ENCODE results near the gene BCS1L.
"Not testable (repeated sequence)": the region's sequence is repeated elsewhere in the genome, so short reads cannot be mapped to it uniquely, and the experiment has no call there.

The BCS1L gene

GRCh38 chr2:218659988-218660358 is 490 bp downstream of the BCS1L start:
- FAIRE-seq = no peak
- no peak for DNase-seq (ENCODE audit: low spot score)

GRCh38 chr2:218662377-218662776 is 2.9 kb downstream of the BCS1L start:
- FAIRE-seq (no peak), DNase-seq (ENCODE audit: low spot score) (no peak)

- no peak for FAIRE-seq
- no peak for DNase-seq (ENCODE audit: low spot score)
Observed at GRCh38 chr2:218662827-218663226, 3.3 kb downstream of the BCS1L start.

- FAIRE-seq (no peak), DNase-seq (ENCODE audit: low spot score) (no peak)
Observed at GRCh38 chr2:218663901-218664300, 4.4 kb downstream of the BCS1L start.

- DNase-seq (ENCODE audit: low spot score) = no peak
- FAIRE-seq = no peak
Observed at GRCh38 chr2:218664653-218665052, 5.2 kb downstream of the BCS1L start.

- FAIRE-seq = no peak
- no peak for DNase-seq (ENCODE audit: low spot score)
Observed at GRCh38 chr2:218671097-218671653, 11.7 kb downstream of the BCS1L start.

GRCh38 chr2:218671654-218672566 is 12.4 kb downstream of the BCS1L start, which contains the start of the genes RNF25 and STK36:
Gene RNF25, minus strand, starts transcription at chr2:218672002. Its CDS starts 32 bp downstream, at chr2:218671970.
Gene STK36, plus strand, starts transcription at chr2:218672086. Its CDS starts 744 bp downstream, at chr2:218672830.
- DNase-seq (ENCODE audit: low spot score) (peak; percentile 95), FAIRE-seq (peak; percentile 13)

- FAIRE-seq = no peak
Observed at GRCh38 chr2:218679119-218679518, 19.6 kb downstream of the BCS1L start.

GRCh38 chr2:218680061-218680460 is 20.6 kb downstream of the BCS1L start:
- FAIRE-seq = no peak
- no peak for DNase-seq (ENCODE audit: low spot score)

More at GRCh38 chr2:218679119-218679518, 19.6 kb downstream of the BCS1L start:
- no peak for DNase-seq (ENCODE audit: low spot score)

GRCh38 chr2:218687400-218688060 is 28.0 kb downstream of the BCS1L start:
- not testable (repeated sequence) for FAIRE-seq

GRCh38 chr2:218691234-218691633 is 31.8 kb downstream of the BCS1L start:
- FAIRE-seq = no peak

More at GRCh38 chr2:218687400-218688060, 28.0 kb downstream of the BCS1L start:
- DNase-seq (ENCODE audit: low spot score) = peak; percentile 77

GRCh38 chr2:218694405-218695145 is 35.1 kb downstream of the BCS1L start:
- DNase-seq (ENCODE audit: low spot score) = no peak
- no peak for FAIRE-seq

More at GRCh38 chr2:218691234-218691633, 31.8 kb downstream of the BCS1L start:
- DNase-seq (ENCODE audit: low spot score) = no peak

- DNase-seq (ENCODE audit: low spot score) = no peak
- no peak for FAIRE-seq
Observed at GRCh38 chr2:218698885-218699284, 39.4 kb downstream of the BCS1L start.

GRCh38 chr2:218701806-218702205 is 42.3 kb downstream of the BCS1L start:
- FAIRE-seq = no peak
- no peak for DNase-seq (ENCODE audit: low spot score)

GRCh38 chr2:218703341-218703740 is 43.9 kb downstream of the BCS1L start:
- FAIRE-seq = no peak
- DNase-seq (ENCODE audit: low spot score) = no peak

GRCh38 chr2:218708086-218708485 is 48.6 kb downstream of the BCS1L start:
- DNase-seq (ENCODE audit: low spot score) = no peak
- no peak for FAIRE-seq

GRCh38 chr2:218709908-218710307 is 50.4 kb downstream of the BCS1L start:
- FAIRE-seq (no peak), DNase-seq (ENCODE audit: low spot score) (no peak)

GRCh38 chr2:218710334-218710686 is 50.8 kb downstream of the BCS1L start:
- DNase-seq (ENCODE audit: low spot score) = no peak
- FAIRE-seq = no peak

- FAIRE-seq = no peak
Observed at GRCh38 chr2:218710687-218711549, 51.4 kb downstream of the BCS1L start, which contains the start of gene TTLL4. Gene TTLL4, plus strand, starts transcription at chr2:218710835. Its CDS starts 26,842 bp downstream, at chr2:218737677.

GRCh38 chr2:218711550-218711929 is 52.1 kb downstream of the BCS1L start:
- DNase-seq (ENCODE audit: low spot score) (no peak), FAIRE-seq (no peak)

More at GRCh38 chr2:218710687-218711549, 51.4 kb downstream of the BCS1L start, which contains the start of gene TTLL4:
- DNase-seq (ENCODE audit: low spot score) = peak; percentile 99

Measured in urothelium cell line (cell line).